ENCODE results near the gene ANKH.

ANKH gene

DNA sequence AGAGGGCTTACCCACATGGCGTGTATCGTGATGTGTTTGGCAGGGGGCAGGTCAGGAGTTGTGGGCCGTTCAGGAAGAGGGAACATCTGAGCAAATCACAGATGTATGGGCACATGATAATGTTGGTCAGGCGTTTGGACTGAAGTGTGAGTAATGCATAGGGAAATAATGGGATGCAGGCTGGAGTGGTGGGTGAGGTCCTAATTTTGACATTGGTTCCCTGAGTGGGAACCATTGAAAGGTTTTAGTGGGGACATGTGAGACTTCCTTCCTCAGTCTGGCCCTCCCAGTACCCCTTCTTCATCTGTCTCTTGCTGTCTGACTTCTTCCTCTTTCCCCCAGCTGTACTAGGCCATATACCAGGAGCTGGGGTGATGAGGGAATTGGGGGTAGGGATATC lies 199.5 kb downstream of the ANKH start:
- Histone ChIP-seq H3K9me3 (replicated peaks; ENCODE audit: low read length) (no peaks in the 10 kb centered on the region), H3K9ac (ENCODE audit: low read depth, low read length) (no peak overlapping the region), H3K4me2 (ENCODE audit: low read length) (no peak overlapping the region), H3K36me3 (ENCODE audit: insufficient read depth, low read length) (peaks cover 1% of the 10 kb centered on the region), H3K27me3 (ENCODE audit: control insufficient read depth, insufficient read depth, low read length) (no peaks in the 10 kb centered on the region), H3K4me1 (ENCODE audit: control insufficient read depth, insufficient read depth, low read length) (peaks cover 38% of the 10 kb centered on the region), H3K4me3 (ENCODE audit: low read length) (no peak overlapping the region)

DNA sequence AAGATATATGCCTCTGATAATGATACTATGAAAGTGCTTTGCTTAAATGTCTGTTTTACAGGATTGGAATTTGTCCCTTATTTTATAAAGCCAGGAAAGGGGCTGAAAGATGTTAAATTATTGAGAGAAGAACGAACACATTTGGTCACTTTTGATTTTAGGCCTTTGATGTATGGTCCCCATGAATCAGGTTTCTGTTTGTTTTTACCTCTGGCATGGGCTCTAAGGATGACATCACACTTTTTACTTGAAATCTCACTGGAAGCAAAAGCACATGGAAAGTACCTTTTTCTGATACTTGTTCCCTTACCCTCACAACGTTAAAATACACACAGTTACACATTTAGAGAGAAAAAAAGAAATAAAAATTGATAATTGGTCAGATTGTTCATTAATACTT lies 200.2 kb downstream of the ANKH start:
- H3K4me1 ChIP-seq (ENCODE audit: control insufficient read depth, insufficient read depth, low read length), result peaks cover 38% of the 10 kb centered on the region
- H3K9ac ChIP-seq (ENCODE audit: low read depth, low read length), result no peak overlapping the region
- H3K4me3 ChIP-seq (ENCODE audit: low read length), result no peak overlapping the region
- H3K9me3 ChIP-seq (replicated peaks; ENCODE audit: low read length), result no peaks in the 10 kb centered on the region
- H3K27me3 ChIP-seq (ENCODE audit: control insufficient read depth, insufficient read depth, low read length), result no peaks in the 10 kb centered on the region
- no peaks in the 10 kb centered on the region for H3K36me3 ChIP-seq (ENCODE audit: insufficient read depth, low read length)
- H3K4me2 ChIP-seq (ENCODE audit: low read length), result no peak overlapping the region

GRCh38 chr5:14669975-14670374 lies 201.6 kb downstream of the ANKH start:
- H3K9ac ChIP-seq (ENCODE audit: low read depth, low read length), result no peak overlapping the region
- H3K4me1 ChIP-seq (ENCODE audit: control insufficient read depth, insufficient read depth, low read length), result peaks cover 35% of the 10 kb centered on the region

DNA sequence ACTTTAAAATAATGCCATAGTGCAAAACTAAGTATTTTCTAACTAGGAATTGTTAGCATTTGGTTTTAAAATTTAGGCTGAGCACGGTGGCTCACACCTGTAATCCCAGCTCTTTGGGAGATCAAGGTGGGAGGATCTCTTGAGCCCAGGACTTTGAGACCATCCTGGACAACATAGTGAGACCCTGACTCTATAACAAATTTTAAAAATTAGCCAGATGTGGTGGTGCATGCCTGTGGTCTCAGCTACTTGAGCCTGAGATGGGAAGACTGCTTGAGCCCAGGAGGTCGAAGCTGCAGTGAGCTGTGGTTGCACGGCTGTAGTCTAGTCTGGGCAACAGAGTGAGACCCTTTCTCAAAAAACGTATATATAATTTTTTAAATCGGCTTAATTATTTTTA lies 202.2 kb downstream of the ANKH start:
- no peaks in the 10 kb centered on the region for H3K9me3 ChIP-seq (replicated peaks; ENCODE audit: low read length)
- no peak overlapping the region for H3K4me2 ChIP-seq (ENCODE audit: low read length)
- H3K4me3 ChIP-seq (ENCODE audit: low read length), result no peak overlapping the region
- H3K27me3 ChIP-seq (ENCODE audit: control insufficient read depth, insufficient read depth, low read length), result no peaks in the 10 kb centered on the region
- no peak overlapping the region for H3K9ac ChIP-seq (ENCODE audit: low read depth, low read length)
- peaks cover 33% of the 10 kb centered on the region for H3K4me1 ChIP-seq (ENCODE audit: control insufficient read depth, insufficient read depth, low read length)
- H3K36me3 ChIP-seq (ENCODE audit: insufficient read depth, low read length), result no peaks in the 10 kb centered on the region

More at GRCh38 chr5:14669975-14670374, 201.6 kb downstream of the ANKH start:
- H3K36me3 ChIP-seq (ENCODE audit: insufficient read depth, low read length), result no peaks in the 10 kb centered on the region
- no peaks in the 10 kb centered on the region for H3K27me3 ChIP-seq (ENCODE audit: control insufficient read depth, insufficient read depth, low read length)
- H3K4me2 ChIP-seq (ENCODE audit: low read length), result no peak overlapping the region
- H3K9me3 ChIP-seq (replicated peaks; ENCODE audit: low read length), result no peaks in the 10 kb centered on the region
- H3K4me3 ChIP-seq (ENCODE audit: low read length), result no peak overlapping the region

DNA sequence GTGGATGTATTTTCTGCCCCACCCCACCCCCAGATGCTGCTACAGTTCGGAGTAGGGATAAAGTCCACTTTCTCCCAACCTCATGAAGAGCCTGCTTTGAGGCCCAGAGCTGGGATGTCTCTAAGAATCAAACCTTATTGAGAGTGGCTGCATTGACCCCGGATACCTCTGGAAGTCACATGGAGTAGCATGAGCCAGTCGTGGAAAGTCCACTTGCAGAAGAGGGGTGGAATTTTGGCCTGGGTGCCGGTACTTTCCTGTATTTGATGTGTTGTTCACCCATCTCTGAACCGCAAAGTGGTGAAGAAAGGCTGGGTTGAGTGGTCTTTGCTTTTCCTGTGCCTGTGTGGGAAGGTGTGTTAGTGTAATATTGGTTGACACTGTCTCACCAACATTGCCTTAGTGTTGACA lies 203.4 kb downstream of the ANKH start:
- Histone ChIP-seq H3K9ac (ENCODE audit: low read depth, low read length) (no peak overlapping the region), H3K36me3 (ENCODE audit: insufficient read depth, low read length) (no peaks in the 10 kb centered on the region), H3K4me1 (ENCODE audit: control insufficient read depth, insufficient read depth, low read length) (peaks cover 33% of the 10 kb centered on the region), H3K9me3 (replicated peaks; ENCODE audit: low read length) (no peaks in the 10 kb centered on the region), H3K4me3 (ENCODE audit: low read length) (no peak overlapping the region), H3K4me2 (ENCODE audit: low read length) (no peak overlapping the region), H3K27me3 (ENCODE audit: control insufficient read depth, insufficient read depth, low read length) (no peaks in the 10 kb centered on the region)

DNA sequence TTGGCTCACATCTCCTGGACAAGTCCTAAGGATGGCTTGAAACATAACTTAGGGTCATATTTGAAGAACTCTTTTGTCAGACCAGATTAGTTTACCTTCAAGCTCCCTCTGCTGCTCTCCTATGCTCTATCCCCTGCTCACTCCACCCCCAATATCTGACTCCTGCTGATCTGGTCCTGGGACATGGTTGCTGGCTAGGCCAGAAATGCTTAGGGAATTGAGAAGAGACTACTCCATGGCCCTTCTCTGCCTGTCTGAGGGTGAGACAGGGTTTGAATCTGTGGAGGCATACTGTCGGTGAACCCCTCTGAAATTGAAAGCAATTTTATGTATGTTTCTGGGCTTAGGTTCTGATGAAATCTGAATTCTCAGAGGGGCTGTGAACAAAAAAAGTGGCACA lies 203.8 kb downstream of the ANKH start:
- Histone ChIP-seq H3K36me3 (ENCODE audit: insufficient read depth, low read length) (no peaks in the 10 kb centered on the region), H3K4me1 (ENCODE audit: control insufficient read depth, insufficient read depth, low read length) (peaks cover 32% of the 10 kb centered on the region), H3K9ac (ENCODE audit: low read depth, low read length) (no peak overlapping the region), H3K9me3 (replicated peaks; ENCODE audit: low read length) (no peaks in the 10 kb centered on the region), H3K27me3 (ENCODE audit: control insufficient read depth, insufficient read depth, low read length) (no peaks in the 10 kb centered on the region), H3K4me2 (ENCODE audit: low read length) (no peak overlapping the region), H3K4me3 (ENCODE audit: low read length) (no peak overlapping the region)

- H3K4me1 ChIP-seq (ENCODE audit: control insufficient read depth, insufficient read depth, low read length), result peaks cover 27% of the 10 kb centered on the region
- no peaks in the 10 kb centered on the region for H3K36me3 ChIP-seq (ENCODE audit: insufficient read depth, low read length)
- H3K4me3 ChIP-seq (ENCODE audit: low read length), result no peak overlapping the region
These were observed 204.3 kb downstream of the ANKH start for GRCh38 chr5:14667290-14667689.

GRCh38 chr5:14666357-14666756 lies 205.2 kb downstream of the ANKH start:
- Histone ChIP-seq H3K9me3 (replicated peaks; ENCODE audit: low read length) (no peaks in the 10 kb centered on the region), H3K36me3 (ENCODE audit: insufficient read depth, low read length) (no peaks in the 10 kb centered on the region), H3K9ac (ENCODE audit: low read depth, low read length) (peak overlapping the region; percentile 84), H3K4me3 (ENCODE audit: low read length) (peak overlapping the region; percentile 79), H3K4me2 (ENCODE audit: low read length) (peak overlapping the region; percentile 85), H3K4me1 (ENCODE audit: control insufficient read depth, insufficient read depth, low read length) (peaks cover 19% of the 10 kb centered on the region), H3K27me3 (ENCODE audit: control insufficient read depth, insufficient read depth, low read length) (no peaks in the 10 kb centered on the region)

More at GRCh38 chr5:14667290-14667689, 204.3 kb downstream of the ANKH start:
- Histone ChIP-seq H3K27me3 (ENCODE audit: control insufficient read depth, insufficient read depth, low read length) (no peaks in the 10 kb centered on the region), H3K9me3 (replicated peaks; ENCODE audit: low read length) (no peaks in the 10 kb centered on the region), H3K4me2 (ENCODE audit: low read length) (no peak overlapping the region), H3K9ac (ENCODE audit: low read depth, low read length) (no peak overlapping the region)

DNA sequence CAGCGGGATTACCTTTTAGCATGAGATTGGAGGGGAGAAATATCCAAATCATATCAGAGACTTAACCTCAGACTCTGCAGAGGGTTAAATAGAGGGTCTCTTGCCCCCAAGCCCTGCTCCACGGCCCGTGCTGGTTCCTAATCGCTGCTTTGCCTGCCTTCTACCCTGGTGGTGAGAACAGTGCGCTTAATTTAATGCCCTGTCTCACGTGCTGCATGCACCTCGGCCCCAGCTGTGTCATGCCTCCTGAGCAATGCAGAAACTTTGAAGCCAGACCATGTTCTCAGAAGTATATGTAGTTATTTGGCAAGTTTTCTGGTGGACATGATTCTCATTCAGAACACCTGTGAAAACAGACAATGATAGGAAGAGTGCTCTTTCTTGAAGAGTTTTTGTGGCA lies 205.6 kb downstream of the ANKH start:
- Histone ChIP-seq H3K9me3 (replicated peaks; ENCODE audit: low read length) (no peaks in the 10 kb centered on the region), H3K9ac (ENCODE audit: low read depth, low read length) (peak overlapping the region; percentile 84), H3K36me3 (ENCODE audit: insufficient read depth, low read length) (no peaks in the 10 kb centered on the region), H3K4me2 (ENCODE audit: low read length) (peak overlapping the region; percentile 85), H3K4me3 (ENCODE audit: low read length) (peak overlapping the region; percentile 79), H3K27me3 (ENCODE audit: control insufficient read depth, insufficient read depth, low read length) (no peaks in the 10 kb centered on the region), H3K4me1 (ENCODE audit: control insufficient read depth, insufficient read depth, low read length) (peaks cover 19% of the 10 kb centered on the region)

DNA sequence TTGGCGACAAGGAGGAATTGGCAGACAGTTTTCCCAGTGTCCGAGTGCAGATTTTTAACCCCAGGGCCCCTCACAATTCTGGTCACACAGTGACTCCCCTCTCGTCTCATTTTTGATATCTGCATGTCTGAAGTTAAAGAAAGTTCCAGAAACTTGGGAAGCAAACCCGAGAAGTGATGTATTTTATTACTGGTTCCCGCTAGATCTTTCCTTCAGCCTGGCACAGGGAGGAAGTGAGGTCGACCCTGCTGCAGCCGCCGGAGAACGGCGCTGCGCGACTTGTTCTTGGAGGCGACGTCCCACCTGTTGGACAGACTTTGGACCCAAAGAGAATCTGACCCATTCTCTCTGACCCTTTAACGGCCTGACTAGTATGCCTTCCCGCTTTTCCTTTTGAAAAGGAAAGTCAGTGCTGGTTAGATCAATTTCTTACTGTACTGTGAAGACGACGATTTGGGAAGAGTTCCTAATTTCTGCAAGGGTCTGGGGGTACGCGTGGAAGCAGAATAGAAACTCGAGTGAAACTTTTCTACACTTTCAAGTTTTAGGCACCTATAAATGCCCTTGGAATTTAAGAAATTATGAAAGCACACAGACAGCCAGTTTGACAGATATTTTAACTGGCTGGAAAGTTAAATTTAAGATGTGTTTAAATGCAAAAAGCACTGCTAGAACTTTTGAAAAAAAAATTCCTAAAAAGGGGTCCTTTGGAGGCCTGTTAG lies 206.3 kb downstream of the ANKH start:
- peaks cover 26% of the 10 kb centered on the region for H3K4me1 ChIP-seq (ENCODE audit: control insufficient read depth, insufficient read depth, low read length)
- no peaks in the 10 kb centered on the region for H3K27me3 ChIP-seq (ENCODE audit: control insufficient read depth, insufficient read depth, low read length)
- H3K36me3 ChIP-seq (ENCODE audit: insufficient read depth, low read length), result no peaks in the 10 kb centered on the region
- no peaks in the 10 kb centered on the region for H3K9me3 ChIP-seq (replicated peaks; ENCODE audit: low read length)
- H3K9ac ChIP-seq (ENCODE audit: low read depth, low read length), result peak overlapping the region; percentile 84
- peak overlapping the region; percentile 85 for H3K4me2 ChIP-seq (ENCODE audit: low read length)
- peak overlapping the region; percentile 79 for H3K4me3 ChIP-seq (ENCODE audit: low read length)

GRCh38 chr5:14664270-14665100 lies 207.1 kb downstream of the ANKH start, which contains the start of gene OTULIN:
Gene OTULIN, plus strand, starts transcription at chr5:14664718. Its CDS starts 108 bp downstream, at chr5:14664826.
- Histone ChIP-seq H3K9ac (ENCODE audit: low read depth, low read length) (peak within 1 kb of the TSS; percentile 84), H3K4me1 (ENCODE audit: control insufficient read depth, insufficient read depth, low read length) (peaks cover 31% of the 10 kb centered on the region), H3K4me2 (ENCODE audit: low read length) (peak within 1 kb of the TSS; percentile 85), H3K36me3 (ENCODE audit: insufficient read depth, low read length) (no peaks in the 10 kb centered on the region), H3K4me3 (ENCODE audit: low read length) (peak within 1 kb of the TSS; percentile 79), H3K9me3 (replicated peaks; ENCODE audit: low read length) (no peaks in the 10 kb centered on the region), H3K27me3 (ENCODE audit: control insufficient read depth, insufficient read depth, low read length) (no peaks in the 10 kb centered on the region)

Data from skeletal muscle satellite cell (primary cell).